Stimulated activated CD4-positive, alpha-beta T cell treated with anti-CD3 and anti-CD28 coated beads, Interleukin-1b, Interleukin-23, amount 100 ng/mL, for 24 hours (primary cell): Measurements from ENCODE around the gene PILRA.
"Not testable (repeated sequence)": the region's sequence is repeated elsewhere in the genome, so short reads cannot be mapped to it uniquely, and the experiment has no call there.

Experiments used
- DNase-seq, 4 experiments: peaks; one replicate each; pipeline ENCODE4 v3.0.0-alpha.2; 2020; ENCODE audit warnings: low read depth in 4 of 4, low spot score in 1 of 4

PILRA gene

GRCh38 chr7:100373261-100373831 lies at the start of gene PILRA:
Gene PILRA (plus strand): TSS chr7:100373487. CDS start chr7:100373657, 170 bp downstream.
- no peak for DNase-seq

GRCh38 chr7:100324194-100324593 lies 49.1 kb upstream of the PILRA start:
- DNase-seq = not testable (repeated sequence)

- not testable (repeated sequence) for DNase-seq
These were observed 47.6 kb upstream of the PILRA start for GRCh38 chr7:100325671-100326070.

GRCh38 chr7:100326914-100327313 lies 46.4 kb upstream of the PILRA start:
- not testable (repeated sequence) for DNase-seq

- DNase-seq = peak; percentile 52 to 79 (median 61)
These were observed 37.5 kb upstream of the PILRA start for GRCh38 chr7:100335566-100336466.

GRCh38 chr7:100338083-100338696 lies 35.1 kb upstream of the PILRA start:
- not testable (repeated sequence) for DNase-seq

- not testable (repeated sequence) for DNase-seq
These were observed 32.0 kb upstream of the PILRA start for GRCh38 chr7:100341286-100341685.

GRCh38 chr7:100342765-100343164 lies 30.5 kb upstream of the PILRA start:
- DNase-seq = no peak

- DNase-seq = not testable (repeated sequence)
These were observed 29.1 kb upstream of the PILRA start for GRCh38 chr7:100344124-100344559.

GRCh38 chr7:100344560-100345287 lies 28.6 kb upstream of the PILRA start:
- DNase-seq = peak; percentile 31 to 67 (median 56)

GRCh38 chr7:100345288-100345672 lies 28.0 kb upstream of the PILRA start:
- peak in 2 of 4 experiments; percentile 20 to 44 for DNase-seq

GRCh38 chr7:100346921-100347320 lies 26.4 kb upstream of the PILRA start:
- no peak for DNase-seq

- no peak for DNase-seq
These were observed 24.5 kb upstream of the PILRA start for GRCh38 chr7:100348805-100349204.

- no peak for DNase-seq
These were observed 23.5 kb upstream of the PILRA start for GRCh38 chr7:100349757-100350156.

GRCh38 chr7:100351657-100352058 lies 21.6 kb upstream of the PILRA start:
- DNase-seq = no peak

GRCh38 chr7:100352230-100352781 lies 21.0 kb upstream of the PILRA start:
- DNase-seq = not testable (repeated sequence)

GRCh38 chr7:100352984-100353684 lies 20.2 kb upstream of the PILRA start:
- DNase-seq = no peak

GRCh38 chr7:100353685-100354330 lies 19.5 kb upstream of the PILRA start:
- DNase-seq = no peak

- DNase-seq = no peak
These were observed 16.7 kb upstream of the PILRA start for GRCh38 chr7:100356416-100357068.
